Ascending aorta (tissue), 2 donors: ENCODE data around the gene R3HDM2. TPM values are rescaled to one million over a fixed set of nuclear protein-coding genes. Genes with fewer than 3 reads are reported as not detected.

ENCODE experiments used
- DNase-seq, 2 donors: peaks; one replicate each; pipeline ENCODE4 v3.0.0-alpha.2; 2019; ENCODE audit warnings: low spot score in 2 of 2
- H3K27ac ChIP-seq, 2 donors: fragments of 200-600 bp; sonication (generic); one replicate each; pipeline ENCODE4 v1.5.1; 2016 to 2017; ENCODE audit warnings: mild to moderate bottlenecking in 1 of 2
- H3K27me3 ChIP-seq: fragments of 200-600 bp; sonication (generic); one replicate; pipeline ENCODE4 v1.5.1; 2017
- H3K36me3 ChIP-seq, 2 donors: fragments of 200-600 bp; sonication (generic); one replicate each; pipeline ENCODE4 v1.5.1; 2016
- H3K4me1 ChIP-seq, 2 donors: fragments of 200-600 bp; sonication (generic); one replicate each; pipeline ENCODE4 v1.5.1; 2016 to 2017; ENCODE audit warnings: mild to moderate bottlenecking in 1 of 2
- H3K4me3 ChIP-seq, 2 donors: fragments of 200-600 bp; sonication (generic); one replicate each; pipeline ENCODE4 v1.5.1; 2016 to 2017; ENCODE audit warnings: mild to moderate bottlenecking in 1 of 2
- H3K9me3 ChIP-seq, 2 donors: fragments of 200-600 bp; sonication (generic); one replicate each; pipeline ENCODE4 v1.5.1; 2016
- intact Hi-C: fragments of 100-400 bp; cut with DNase I; formaldehyde crosslinking; loops from one replicate; pipeline ENCODE4 v1.15.1; 2023
- total RNA-seq: library from RNA; depleted of rRNA; stranded (reverse); fragments of >200 nt; gene quantifications from one replicate; pipeline ENCODE4 v1.1.0, GENCODE V29; 2016
- TF ChIP-seq, protein P1 (sequence below), 3 experiments: fragments of 200-600 bp in 2 of 3; fragments of 450-650 bp in 1 of 3; sonication (generic) in 2 of 3; IDR thresholded peaks; one replicate each; pipeline ENCODE4 v1.5.1; 2016 to 2019; ENCODE audit warnings: antibody characterized with exemption in 3 of 3, mild to moderate bottlenecking in 1 of 3, moderate library complexity in 1 of 3

The R3HDM2 gene
- total RNA-seq, 1 donor from 2014 or later = 49.5 TPM

- H3K4me3 ChIP-seq = no peak overlapping the region
- TF ChIP-seq, protein P1, sequence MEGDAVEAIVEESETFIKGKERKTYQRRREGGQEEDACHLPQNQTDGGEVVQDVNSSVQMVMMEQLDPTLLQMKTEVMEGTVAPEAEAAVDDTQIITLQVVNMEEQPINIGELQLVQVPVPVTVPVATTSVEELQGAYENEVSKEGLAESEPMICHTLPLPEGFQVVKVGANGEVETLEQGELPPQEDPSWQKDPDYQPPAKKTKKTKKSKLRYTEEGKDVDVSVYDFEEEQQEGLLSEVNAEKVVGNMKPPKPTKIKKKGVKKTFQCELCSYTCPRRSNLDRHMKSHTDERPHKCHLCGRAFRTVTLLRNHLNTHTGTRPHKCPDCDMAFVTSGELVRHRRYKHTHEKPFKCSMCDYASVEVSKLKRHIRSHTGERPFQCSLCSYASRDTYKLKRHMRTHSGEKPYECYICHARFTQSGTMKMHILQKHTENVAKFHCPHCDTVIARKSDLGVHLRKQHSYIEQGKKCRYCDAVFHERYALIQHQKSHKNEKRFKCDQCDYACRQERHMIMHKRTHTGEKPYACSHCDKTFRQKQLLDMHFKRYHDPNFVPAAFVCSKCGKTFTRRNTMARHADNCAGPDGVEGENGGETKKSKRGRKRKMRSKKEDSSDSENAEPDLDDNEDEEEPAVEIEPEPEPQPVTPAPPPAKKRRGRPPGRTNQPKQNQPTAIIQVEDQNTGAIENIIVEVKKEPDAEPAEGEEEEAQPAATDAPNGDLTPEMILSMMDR (IDR thresholded peaks at IDR 0.05) = no peak
- intact Hi-C loops = no loop called here
- H3K27me3 ChIP-seq = no peaks in the 10 kb centered on the region
- no peak for DNase-seq
- no peaks in the 10 kb centered on the region for H3K9me3 ChIP-seq
- peaks cover 32 to 66% of the 10 kb centered on the region in 2 donors for H3K36me3 ChIP-seq
- no peaks in the 10 kb centered on the region for H3K4me1 ChIP-seq
- H3K27ac ChIP-seq = no peak overlapping the region
These were observed 169.4 kb downstream of the R3HDM2 start for GRCh38 chr12:57261428-57261865.

DNA sequence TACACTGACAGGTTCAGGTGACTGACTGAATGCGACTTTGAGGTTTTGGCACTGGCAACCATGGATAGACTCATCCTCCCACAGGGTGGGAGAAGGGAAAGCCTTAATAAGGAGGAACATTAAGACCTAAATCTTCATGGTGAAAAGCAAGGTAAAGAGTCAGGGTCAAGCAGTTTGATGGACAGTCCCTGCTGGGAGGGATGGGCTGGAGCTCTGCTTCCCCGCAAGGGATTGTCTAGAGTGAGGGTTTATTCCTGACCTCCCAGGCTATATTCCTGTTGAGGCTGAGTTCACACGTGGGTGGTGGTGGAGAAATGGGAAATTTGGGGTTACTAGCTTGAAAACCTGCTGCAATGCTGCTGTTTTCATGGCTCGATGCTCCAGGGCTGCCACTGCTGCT lies 170.5 kb downstream of the R3HDM2 start:
- H3K36me3 ChIP-seq = peaks cover 36 to 65% of the 10 kb centered on the region in 2 donors
- no peaks in the 10 kb centered on the region for H3K4me1 ChIP-seq
- intact Hi-C loops = no loop called here
- no peaks in the 10 kb centered on the region for H3K9me3 ChIP-seq
- H3K4me3 ChIP-seq = no peak overlapping the region
- TF ChIP-seq, protein P1 (IDR thresholded peaks at IDR 0.05) = no peak
- no peak for DNase-seq
- no peak overlapping the region for H3K27ac ChIP-seq
- no peaks in the 10 kb centered on the region for H3K27me3 ChIP-seq

- Histone ChIP-seq H3K36me3 (peaks cover 43 to 72% of the 10 kb centered on the region in 2 donors), H3K27me3 (no peaks in the 10 kb centered on the region), H3K27ac (no peak overlapping the region), H3K4me1 (no peaks in the 10 kb centered on the region), H3K9me3 (no peaks in the 10 kb centered on the region), H3K4me3 (no peak overlapping the region)
- intact Hi-C loops = no loop called here
- TF ChIP-seq, protein P1 (IDR thresholded peaks at IDR 0.05) = no peak
- DNase-seq = no peak
These were observed 171.6 kb downstream of the R3HDM2 start for GRCh38 chr12:57258977-57259970.

- TF ChIP-seq, protein P1 (IDR thresholded peaks at IDR 0.05) = no peak
- intact Hi-C loops = no loop called here
- Histone ChIP-seq H3K36me3 (peaks cover 38 to 59% of the 10 kb centered on the region in 2 donors), H3K4me3 (no peak overlapping the region), H3K27me3 (no peaks in the 10 kb centered on the region), H3K27ac (no peak overlapping the region), H3K4me1 (no peaks in the 10 kb centered on the region), H3K9me3 (no peaks in the 10 kb centered on the region)
- no peak for DNase-seq
These were observed 174.9 kb downstream of the R3HDM2 start for GRCh38 chr12:57255916-57256315.

GRCh38 chr12:57254506-57255280 lies 176.2 kb downstream of the R3HDM2 start:
- H3K4me3 ChIP-seq = no peak overlapping the region
- H3K27ac ChIP-seq = no peak overlapping the region
- H3K4me1 ChIP-seq = no peaks in the 10 kb centered on the region
- H3K36me3 ChIP-seq = peaks cover 38 to 49% of the 10 kb centered on the region in 2 donors
- DNase-seq = no peak
- H3K27me3 ChIP-seq = no peaks in the 10 kb centered on the region
- H3K9me3 ChIP-seq = no peaks in the 10 kb centered on the region
- intact Hi-C loops = no loop called here
- TF ChIP-seq, protein P1 (IDR thresholded peaks at IDR 0.05) = no peak
